ENCODE measurements around the gene CNKSR1.
"Not testable (repeated sequence)": the region's sequence is repeated elsewhere in the genome, so short reads cannot be mapped to it uniquely, and the experiment has no call there.

The CNKSR1 gene

DNA sequence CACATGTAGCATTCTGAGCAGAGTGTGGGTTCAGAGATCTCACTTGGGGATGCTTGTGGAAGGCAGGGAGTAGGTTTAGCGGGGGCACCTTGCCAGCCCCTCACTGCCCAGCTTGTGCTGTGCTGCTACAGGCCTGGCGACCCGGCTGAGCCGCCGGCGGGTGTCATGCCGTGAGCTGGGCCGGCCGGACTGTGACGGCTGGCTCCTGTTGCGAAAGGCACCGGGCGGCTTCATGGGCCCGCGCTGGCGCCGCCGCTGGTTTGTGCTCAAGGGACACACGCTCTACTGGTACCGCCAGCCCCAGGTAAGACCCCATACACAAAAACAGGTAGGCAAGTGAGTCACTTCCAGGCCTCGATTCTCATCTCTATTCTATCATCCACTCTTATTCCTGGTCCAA, 7.6 kb downstream of the CNKSR1 start:
- no peak for DNase-seq

DNA sequence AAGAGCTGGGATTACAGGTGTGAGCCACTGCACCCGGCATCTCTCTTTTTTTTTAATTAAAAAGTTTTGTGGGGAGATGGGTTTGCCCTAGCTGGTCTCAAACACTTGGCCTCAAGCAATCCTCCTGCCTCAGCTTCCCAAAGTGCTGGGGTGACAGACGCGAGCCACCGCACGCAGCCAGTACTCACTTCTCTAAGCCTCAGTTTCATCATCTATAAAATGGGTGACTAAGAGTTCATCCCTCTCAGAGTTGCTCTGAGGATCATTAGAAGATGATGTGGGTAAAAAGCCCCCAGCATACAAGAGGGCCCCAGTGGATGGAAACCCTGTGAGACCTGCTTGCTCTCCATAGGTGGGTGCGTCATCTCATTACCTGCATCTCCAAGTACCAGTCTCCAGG, 10.6 kb downstream of the CNKSR1 start:
- DNase-seq, result no peak

DNA sequence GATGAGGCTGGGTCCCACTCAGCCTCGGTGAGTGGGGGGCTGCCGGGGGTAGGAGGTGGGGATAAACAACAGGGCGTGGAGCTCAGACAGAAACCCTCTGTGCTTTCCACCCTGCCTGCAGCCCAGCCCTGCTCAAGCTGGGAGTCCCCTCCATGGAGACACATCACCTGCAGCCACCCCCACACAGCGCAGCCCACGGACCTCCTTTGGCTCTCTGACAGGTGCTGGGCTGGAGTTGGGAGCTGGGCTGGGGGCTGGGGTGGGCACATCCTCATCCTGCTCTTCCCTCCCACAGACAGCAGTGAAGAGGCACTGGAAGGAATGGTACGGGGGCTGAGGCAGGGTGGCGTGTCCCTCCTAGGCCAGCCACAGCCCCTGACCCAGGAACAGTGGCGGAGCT, 11.2 kb downstream of the CNKSR1 start:
- DNase-seq, result no peak

DNA sequence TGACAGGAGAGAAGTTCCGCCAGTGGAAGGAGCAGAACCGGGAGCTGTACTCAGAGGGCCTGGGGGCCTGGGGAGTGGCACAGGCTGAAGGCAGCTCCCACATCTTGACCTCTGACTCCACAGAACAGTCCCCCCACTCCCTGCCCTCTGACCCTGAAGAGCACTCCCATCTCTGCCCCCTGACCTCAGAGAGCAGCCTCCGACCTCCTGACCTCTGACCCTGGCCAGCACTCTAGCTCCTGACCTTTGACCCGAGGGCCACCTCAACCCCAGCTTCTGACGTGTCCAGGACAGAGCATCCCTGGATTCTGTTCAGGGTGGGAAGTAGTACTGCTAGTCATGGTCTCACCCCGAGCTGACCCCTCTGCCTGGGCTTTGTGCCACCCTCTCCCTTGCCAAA, 12.0 kb downstream of the CNKSR1 start:
- DNase-seq, result no peak

DNA sequence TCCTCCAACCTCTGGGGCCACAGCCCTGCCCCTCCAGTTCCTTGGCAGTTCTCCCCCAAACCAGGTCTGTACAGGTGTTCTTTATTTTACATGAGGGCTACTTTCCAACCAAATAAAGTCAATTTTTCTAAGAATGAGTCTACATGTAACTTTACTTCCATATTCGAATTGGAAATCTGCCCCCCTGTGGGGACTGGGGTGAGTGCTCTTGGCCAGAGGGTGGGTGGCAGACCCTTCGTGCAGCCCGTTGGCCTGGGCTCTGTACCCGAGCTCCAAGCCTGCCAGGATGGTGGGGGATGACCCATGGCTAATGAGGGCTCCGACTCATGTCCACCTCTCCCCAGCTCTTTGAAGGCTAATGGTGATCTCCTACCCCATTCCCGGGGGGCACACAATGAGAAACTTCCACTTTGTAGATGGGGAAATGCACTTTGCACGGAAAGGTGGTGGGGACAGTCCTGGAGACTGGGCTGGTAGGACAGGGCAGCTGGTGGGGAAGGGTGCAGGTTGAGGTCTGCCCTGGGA, 12.5 kb downstream of the CNKSR1 start:
- DNase-seq, result no peak

DNA sequence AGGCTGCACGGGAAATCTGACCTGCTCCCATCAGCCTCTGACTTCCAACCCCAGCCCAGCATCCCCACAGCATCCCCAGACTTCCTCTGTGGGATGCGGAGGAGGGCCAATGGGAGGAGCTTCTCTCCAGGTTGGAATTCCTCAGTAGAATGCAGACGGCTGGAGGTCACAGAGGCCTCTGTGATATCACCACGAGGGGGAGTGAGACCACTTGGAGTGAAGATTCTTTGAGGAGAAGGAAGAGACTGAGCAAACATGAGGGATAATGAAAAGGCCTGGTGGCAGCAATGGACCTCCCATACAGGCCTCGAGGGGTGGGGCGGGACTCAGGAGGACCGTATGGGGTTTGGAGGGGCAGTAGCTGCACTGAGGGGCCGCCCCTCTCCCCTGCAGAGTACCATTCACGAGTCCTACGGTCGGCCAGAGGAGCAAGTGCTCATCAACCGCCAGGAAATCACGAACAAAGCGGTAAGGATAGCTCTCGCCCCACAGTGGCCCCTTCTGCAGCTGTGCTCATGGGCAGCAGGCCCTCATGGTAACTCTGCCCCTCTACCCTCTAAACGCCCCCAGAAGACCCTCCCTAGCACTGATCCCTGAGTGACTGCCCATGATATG, 13.2 kb downstream of the CNKSR1 start, which contains the start of gene CATSPER4:
TSS of gene CATSPER4 (plus strand) at position 230 of the 615 bp plus-strand sequence. CDS start at position 256, 26 bp downstream.
- DNase-seq, result peak; percentile 79

DNA sequence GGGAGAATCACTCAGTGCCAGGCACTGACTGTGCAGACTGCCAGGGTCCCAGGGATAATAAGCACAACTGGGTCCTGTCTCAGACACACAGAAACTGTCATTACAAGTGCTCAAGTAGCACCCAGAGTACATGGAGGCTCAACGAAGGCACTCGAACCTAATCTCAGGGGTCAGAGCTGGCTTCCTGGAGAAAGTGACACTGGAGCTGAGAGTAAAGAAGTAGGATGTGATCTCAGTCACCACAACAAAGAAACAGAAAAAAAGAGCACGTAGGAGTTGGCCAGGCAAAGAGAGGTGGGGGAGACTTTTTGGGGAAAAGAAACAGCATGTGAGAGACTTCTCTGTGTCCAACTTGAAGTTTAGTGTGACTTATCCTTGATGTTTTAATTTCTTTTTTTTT, 14.4 kb downstream of the CNKSR1 start:
- DNase-seq, result no peak

DNA sequence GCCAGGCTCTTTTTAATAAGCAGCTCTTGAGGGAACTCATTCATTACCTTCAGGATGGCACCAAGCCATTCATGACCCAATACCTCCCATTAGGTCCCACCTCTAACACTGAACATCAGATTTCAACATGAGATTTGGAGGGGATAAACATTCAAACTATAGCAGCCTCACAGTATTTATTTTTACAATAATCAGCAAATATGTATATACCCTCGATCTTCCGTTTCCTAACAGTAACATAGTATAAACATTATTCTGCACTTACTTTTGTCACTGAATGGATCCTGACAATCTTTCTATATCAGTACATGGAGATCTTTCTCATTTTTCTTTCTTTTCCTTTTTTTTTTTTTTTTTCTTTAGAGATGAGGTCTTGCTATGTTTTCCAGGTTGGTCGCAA, 18.5 kb downstream of the CNKSR1 start:
- DNase-seq, result no peak

DNA sequence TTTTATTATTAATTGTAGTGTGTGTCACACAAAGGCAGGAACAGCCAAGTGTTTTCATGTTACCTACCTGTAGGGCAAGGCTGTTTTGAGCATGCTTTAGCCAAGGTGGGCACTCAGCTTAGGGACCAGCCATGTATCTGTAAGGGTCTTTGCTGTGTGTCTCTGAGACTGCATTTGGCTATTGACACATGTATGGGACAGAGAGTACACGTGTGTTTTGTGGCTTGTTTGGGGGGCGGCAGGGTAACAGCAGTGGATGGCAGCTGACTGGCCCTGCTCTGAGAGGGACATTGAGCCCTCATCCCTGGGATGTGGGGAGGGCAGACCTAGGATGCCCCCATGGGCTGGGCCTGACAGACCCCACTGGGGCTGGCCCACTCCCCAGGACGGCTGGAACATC, 20.0 kb downstream of the CNKSR1 start:
- no peak for DNase-seq

DNA sequence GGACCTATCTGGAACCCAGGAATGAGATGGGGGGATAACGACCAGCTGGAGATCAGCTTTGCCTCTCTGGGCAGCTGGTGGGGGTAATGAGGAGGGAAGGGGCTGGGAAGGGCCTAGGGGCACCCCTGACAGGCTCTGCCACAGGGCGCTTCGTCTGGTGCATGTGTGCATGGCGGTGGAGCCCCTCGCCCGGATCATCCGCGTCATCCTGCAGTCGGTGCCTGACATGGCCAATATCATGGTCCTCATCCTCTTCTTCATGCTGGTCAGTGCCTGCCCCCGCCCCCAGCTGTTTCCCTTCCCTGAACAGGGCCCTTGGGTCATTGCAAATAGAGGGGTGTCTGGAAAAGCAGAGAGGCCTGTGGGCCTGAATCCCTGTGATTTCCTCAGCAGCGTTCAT, 20.5 kb downstream of the CNKSR1 start:
- DNase-seq, result no peak

DNA sequence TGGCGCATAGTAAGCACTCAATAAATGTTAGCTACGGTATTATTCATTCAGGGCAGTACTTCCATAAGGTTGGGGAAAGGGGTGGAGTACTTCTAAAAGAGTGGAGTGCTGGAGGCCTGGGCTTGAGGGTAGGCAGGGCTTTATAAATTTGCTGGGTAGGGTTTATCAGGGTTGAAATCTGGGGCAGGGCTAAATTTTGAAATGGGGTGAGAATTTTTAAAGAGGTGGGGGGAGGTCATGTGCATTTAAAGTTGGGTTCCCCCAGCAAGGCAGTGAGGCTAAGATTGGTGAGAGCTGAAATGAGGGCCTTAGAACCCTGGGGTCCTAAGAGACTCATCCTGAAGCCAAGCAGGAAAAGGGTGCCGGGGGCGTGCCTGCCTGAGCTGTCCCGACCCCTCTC, 23.1 kb downstream of the CNKSR1 start:
- DNase-seq, result no peak

DNA sequence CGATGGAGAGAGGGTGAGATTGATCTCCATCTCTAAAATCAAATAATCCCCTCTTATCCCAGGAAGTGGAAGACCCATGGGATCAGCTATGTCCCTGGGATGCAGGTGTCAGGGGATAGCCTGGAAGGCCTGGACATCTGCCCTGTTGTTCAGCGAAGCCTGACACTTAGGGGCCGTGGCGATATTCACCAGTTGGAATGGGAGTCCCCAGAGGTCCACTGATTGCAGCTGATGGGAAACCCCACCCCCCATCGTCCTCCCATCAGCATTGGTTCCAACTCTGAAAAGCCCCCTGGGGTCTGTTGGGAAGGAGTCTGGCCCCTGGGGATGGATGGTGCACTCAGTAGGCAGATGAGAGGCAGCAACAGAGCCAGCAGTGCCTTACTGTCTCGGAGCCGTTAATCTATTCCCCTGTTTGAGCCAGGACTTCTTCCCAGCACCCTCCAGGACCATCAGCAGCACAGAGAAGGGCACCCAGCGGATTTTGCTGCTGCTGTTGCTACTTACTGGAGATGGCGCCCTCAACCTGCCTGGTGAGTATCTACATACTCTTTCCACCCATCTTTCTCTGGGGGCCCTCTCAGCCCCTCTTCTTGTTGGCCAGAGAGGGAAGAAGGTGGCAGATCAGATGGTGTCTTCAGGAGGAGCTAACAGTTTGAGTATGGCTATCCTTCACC, 26.5 kb downstream of the CNKSR1 start:
- DNase-seq, result no peak

DNA sequence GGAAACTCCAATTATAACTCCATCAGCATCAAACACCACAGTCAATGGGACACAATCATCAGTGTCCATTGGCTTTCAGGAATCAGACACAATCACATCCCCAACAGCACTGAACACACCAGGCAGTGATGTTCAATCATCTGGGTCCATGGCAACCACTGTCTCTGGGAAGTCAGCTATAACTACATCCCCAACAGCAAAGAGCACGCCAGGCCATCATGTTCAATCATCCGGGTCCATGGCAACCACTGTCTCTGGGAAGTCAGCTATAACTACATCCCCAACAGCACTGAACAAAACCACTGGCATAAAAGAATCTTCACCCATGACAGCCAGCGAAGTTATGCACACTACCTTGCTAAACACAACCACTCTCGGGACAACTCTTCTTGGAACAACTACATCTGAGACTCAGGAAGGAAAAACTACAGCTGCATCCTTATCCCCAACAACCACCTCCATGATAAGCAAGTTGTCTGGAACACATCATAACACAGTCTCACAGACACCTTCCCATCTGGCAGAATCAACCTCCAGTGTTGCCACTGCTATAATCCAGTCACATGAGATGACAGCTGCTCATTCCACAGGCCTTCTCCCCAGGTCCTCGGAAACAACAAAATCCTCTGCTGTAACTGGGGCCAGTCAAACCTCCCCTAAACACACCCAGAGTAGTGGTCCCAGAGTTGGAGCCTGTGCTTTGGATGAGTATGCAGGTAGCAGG, 33.0 kb downstream of the CNKSR1 start:
- DNase-seq, result no peak

DNA sequence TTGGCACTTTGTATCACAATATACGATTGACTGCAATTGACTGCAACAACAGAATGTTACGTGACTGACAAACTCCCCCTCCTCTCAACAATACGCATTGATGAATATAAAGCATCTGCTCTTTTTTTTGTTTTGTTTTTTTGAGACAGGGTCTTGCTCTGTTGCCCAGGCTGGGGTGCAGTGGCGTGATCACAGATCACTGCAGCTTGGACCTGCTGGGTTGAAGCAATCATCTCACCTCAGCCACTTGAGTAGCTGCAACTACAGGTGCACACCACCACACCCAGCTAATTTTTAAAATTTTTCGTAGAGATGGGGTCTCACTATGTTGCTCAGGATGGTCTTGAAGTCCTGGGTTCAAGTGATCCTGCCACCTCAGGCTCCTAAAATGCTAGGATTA, 35.4 kb downstream of the CNKSR1 start:
- DNase-seq, result no peak

DNA sequence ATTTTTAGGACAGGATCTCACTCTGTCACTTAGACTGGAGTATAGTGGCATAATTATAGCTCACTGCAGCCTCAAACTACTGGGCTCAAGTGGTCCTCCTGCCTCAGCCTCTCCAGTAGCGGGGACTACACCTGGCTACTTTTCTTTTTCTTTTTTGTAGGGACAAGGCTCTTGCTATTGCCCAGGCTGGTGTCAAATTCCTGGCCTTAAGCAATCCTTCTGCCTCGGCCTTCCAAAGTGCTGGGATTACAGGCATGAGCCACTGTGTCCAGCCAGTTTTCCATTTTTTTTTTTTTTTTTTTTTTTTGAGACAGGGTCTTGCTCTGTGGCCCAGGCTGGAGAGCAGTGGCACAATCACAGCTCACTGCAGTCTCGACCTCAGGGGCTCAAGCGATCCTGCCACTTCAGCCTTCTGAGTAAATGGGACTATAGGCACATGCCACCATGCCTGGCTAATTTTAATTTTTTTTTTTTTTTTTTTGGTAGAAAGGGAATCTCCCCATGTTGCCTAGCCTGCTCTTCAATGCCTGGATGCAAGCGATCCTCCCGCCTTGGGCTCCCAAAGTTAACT, 36.1 kb downstream of the CNKSR1 start:
- no peak for DNase-seq

DNA sequence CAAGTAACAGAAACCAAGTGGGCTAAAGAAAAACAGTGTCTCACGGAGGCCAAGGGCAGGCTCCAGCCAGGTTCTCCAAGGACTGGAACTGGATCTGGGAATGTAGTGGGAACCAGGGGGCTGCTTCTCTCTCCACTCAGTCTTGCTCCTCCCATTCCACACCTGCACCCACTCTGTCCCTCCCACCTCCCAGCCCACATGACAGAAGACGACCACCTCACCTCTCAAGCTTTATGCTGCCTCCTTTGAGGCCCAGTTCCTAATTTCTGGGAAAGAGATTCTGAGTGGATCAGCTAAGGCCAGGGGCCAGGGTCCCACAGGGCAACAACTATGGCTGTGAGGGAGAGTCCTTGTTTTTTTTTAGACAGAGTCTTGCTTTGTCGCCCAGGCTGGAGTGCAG, 38.0 kb downstream of the CNKSR1 start:
- DNase-seq, result no peak

DNA sequence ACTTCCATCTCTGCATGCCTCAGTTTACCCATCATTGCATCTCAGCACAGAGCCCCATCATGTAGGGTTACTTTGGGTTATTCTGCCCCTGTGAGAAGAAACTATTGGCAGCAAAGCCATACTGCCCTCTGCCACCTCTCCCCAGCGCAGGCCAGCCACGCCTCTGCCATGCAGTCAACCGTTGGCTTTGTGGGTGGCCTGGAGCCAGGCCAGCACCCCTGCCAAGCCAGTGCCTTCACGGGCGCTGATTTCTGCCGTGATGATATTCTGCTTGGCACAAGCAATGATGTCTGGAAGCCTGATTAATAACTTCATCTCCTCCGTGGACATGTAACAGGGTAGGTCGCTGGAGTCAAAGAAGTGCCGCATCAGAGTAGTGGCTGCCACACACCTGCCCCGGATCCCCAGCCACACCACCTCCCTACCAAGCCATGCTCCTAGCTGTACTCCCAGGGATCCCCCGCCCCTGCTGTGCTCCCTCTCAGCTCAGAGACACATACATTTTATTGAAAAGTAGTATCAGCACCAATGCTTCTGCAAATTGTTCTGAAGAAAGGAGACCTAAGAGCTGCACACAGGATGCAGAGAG, 41.7 kb downstream of the CNKSR1 start:
- no peak for DNase-seq

DNA sequence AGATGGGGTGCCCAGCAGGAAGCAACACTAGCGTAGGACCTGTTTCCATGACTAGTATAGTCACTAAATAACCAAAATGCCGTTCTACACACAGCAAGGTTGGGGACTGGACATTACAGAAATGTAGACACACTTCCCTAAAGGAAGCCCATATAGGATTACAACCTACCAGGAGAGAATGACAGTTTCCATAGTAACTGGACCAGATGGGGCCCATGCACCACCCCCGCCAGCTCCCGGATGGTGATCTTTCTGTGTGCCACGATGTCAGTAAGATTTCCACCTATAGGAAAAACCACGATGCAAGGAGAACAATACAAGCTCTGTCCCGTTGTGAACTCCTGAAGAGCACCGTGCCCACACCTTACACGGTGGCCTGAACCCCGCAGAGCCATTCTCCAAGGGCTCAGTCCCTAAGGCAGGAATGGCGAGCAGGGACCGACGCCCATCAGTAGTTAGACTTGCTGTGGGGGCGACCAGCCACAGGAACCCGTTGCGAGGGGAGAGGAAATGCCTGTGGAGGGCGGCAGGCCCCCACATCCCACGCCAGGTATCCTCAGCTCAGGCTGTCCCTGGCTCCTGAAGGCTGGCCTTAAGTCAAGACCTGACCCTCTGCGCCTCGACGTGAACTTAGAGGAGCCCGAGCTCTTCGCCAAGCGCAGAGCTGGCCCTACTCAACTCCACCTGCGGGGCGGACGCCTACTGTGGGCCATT, 43.1 kb downstream of the CNKSR1 start:
- DNase-seq, result no peak

DNA sequence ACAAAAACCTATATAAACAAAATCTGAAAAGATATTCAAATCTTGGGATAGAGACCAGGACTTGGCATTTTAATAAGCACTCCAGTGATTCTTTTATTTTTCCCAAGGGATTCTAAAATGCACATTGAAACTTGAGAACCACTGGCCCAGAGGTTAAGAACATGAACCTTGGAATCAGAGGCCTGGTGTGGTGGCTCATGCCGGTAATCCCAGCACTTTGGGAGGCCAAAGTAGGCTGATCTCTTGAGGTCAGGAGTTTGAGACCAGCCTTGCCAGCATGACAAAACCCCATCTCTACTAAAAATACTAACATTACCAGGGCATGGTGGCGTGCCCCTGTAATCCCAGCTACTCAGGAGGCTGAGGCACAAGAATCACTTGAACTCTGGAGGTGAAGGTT, 43.8 kb downstream of the CNKSR1 start:
- no peak for DNase-seq

DNA sequence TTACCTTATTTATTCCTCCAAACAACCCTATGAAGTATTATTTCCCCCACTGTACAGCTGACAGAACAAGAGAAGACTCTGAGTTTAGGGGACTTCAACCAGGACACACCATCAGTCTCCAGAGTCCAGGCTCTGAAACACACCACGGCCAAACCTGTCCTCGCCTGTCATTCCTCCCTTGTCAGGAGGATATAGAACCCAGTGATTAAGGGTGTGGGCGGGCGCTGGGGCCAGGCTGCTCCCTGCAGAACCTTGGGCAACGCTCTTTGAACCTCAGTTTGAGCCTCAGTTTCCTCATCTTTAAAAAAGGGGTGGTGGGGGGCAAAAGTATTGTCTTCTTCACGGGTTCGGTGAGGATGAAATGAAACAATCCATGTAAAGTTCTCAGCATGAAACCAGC, 47.3 kb downstream of the CNKSR1 start:
- no peak for DNase-seq

DNA sequence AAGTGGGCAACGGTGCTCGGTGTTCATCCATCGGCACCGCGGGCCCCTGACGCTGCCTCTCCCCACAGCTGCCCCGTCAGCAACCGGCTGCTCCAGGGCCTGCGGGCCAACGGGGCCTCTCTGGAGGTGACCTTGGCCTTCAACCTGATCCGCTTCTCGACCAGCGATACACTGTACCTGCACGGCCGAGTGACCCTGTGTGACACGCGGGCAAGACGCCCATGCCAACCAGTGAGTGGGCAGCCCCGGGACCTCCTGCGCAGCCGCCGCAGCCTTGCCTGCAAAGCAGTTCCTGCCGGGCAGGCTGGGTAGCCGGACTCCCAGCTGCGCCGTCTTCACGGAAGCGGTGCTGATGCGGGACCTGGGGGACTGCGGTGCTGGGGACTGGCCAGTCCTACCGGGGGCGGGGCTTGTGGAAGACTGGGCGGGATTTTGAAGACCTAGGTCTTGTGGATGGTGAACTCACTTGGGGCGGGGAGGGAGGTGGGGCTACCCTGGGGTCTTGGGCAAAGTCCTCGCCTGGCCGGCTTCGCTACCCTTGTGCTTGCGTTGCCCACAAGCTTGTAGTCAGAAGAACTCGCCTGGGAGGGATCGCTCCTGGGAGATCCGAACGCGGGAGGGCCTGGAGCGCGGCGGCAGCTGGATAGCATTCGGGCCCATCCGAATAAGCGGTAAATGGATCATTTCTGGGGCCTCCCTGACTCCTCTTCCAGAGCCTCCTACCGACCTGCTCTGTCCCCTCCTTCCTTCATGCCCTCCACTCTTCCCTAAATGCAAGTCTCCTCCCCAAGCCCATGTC, 47.9 kb downstream of the CNKSR1 start:
- DNase-seq, result peak; percentile 85

DNA sequence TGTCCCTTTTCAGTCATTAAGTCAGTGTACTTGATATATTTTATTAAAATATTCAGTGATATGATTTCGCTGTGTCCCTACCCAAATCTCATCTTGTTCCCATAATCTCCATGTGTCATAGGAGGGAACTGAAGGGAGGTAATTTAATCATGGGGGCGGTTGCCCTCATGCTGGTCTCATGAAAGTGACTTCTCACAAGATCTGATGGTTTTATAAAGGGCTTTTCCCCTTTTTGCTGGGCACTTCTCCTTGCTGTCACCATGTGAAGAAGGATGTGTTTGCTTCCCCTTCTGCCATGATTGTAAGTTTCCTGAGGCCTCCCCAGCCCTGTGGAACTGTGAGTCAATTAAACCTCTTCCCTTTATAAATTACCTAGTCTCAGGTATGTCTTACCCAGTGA, 53.4 kb downstream of the CNKSR1 start:
- not testable (repeated sequence) for DNase-seq

All from eye (tissue), 1 donor.